ENCODE data around the gene OPA1.

The OPA1 gene

GRCh38 chr3:193592841-193593667, at the start of gene OPA1:
Gene OPA1, plus strand, starts transcription at chr3:193593208. Its CDS starts 170 bp downstream, at chr3:193593378.
- peak; percentile 40 for TF ChIP-seq CTCF (IDR thresholded peaks at IDR 0.05; ENCODE audit: control insufficient read depth, insufficient read depth, low read depth, low read length, missing control alignments)
- DNase-seq (ENCODE audit: low read depth): peak; percentile 95
- peak within 1 kb of the TSS; percentile 59 for H3K4me3 ChIP-seq (ENCODE audit: control insufficient read depth, low read depth, low read length)

GRCh38 chr3:193544289-193544688, 48.7 kb upstream of the OPA1 start:
- H3K4me3 ChIP-seq (ENCODE audit: control insufficient read depth, low read depth, low read length): no peak overlapping the region
- no peak for TF ChIP-seq CTCF (IDR thresholded peaks at IDR 0.05; ENCODE audit: control insufficient read depth, insufficient read depth, low read depth, low read length, missing control alignments)
- no peak for DNase-seq (ENCODE audit: low read depth)

GRCh38 chr3:193545304-193545703, 47.7 kb upstream of the OPA1 start:
- DNase-seq (ENCODE audit: low read depth): no peak
- TF ChIP-seq CTCF (IDR thresholded peaks at IDR 0.05; ENCODE audit: control insufficient read depth, insufficient read depth, low read depth, low read length, missing control alignments): no peak
- no peak overlapping the region for H3K4me3 ChIP-seq (ENCODE audit: control insufficient read depth, low read depth, low read length)

- DNase-seq (ENCODE audit: low read depth): no peak
- H3K4me3 ChIP-seq (ENCODE audit: control insufficient read depth, low read depth, low read length): no peak overlapping the region
- no peak for TF ChIP-seq CTCF (IDR thresholded peaks at IDR 0.05; ENCODE audit: control insufficient read depth, insufficient read depth, low read depth, low read length, missing control alignments)
These were observed 46.9 kb upstream of the OPA1 start for GRCh38 chr3:193546129-193546528.

GRCh38 chr3:193548406-193548805, 44.6 kb upstream of the OPA1 start:
- H3K4me3 ChIP-seq (ENCODE audit: control insufficient read depth, low read depth, low read length): no peak overlapping the region
- TF ChIP-seq CTCF (IDR thresholded peaks at IDR 0.05; ENCODE audit: control insufficient read depth, insufficient read depth, low read depth, low read length, missing control alignments): no peak
- DNase-seq (ENCODE audit: low read depth): no peak

- TF ChIP-seq CTCF (IDR thresholded peaks at IDR 0.05; ENCODE audit: control insufficient read depth, insufficient read depth, low read depth, low read length, missing control alignments): no peak
- no peak for DNase-seq (ENCODE audit: low read depth)
- H3K4me3 ChIP-seq (ENCODE audit: control insufficient read depth, low read depth, low read length): no peak overlapping the region
These were observed 40.1 kb upstream of the OPA1 start for GRCh38 chr3:193552923-193553322.

Data from AG09309 (cell line).